Measurements from ENCODE around the gene ZBTB7B. TPM values are rescaled to one million over a fixed set of nuclear protein-coding genes. Genes with fewer than 3 reads are reported as not detected.

The ZBTB7B gene
- total RNA-seq, 2 donors from 2014 or later: 50.5 to 72.8 TPM

DNA sequence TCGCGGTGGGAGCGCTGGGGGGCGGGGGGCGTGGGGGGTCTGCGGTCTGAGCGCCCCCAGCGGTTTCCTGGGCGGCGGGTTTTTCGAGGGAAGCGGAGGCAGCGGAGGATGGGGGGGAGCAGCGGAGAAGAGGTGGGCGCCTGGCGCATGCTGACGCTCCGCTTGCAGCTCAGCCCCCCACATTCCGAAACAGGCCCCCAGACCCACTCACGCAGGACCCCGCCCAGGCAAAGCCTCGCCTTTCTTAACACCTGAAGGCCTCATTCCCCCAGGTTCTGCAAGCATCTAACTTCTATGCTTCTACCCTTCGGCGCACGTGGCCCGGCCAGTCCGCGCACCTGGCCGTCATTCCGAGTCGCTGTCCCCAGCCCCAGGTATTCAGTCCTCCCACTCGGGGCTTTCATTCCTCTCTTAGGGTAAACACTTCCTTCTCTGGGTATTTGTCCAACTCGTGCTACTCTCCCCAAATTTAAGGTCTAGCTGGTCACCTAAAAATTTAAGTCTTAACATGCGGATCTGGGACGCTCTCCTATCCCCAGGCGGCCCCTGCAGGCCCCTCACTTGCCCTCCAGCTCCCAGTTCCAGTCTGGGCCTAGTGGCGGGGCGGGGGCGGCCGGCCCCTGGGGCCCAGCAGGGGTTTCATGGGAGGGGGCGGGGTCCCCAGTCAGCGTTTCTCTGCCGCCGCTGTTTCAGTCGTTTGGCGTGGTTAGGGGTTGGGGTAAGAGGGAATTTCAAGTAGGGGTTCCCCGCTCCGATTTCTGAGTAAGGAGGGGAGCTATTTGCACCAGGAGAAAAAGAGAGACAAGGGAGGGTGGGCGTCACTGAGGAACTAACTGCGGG lies 2.8 kb upstream of the ZBTB7B start:
- peak; percentile 80 for DNase-seq (ENCODE audit: low spot score)
- intact Hi-C loops (cut with DNase I): no loop called here

- intact Hi-C loops (cut with DNase I): no loop called here
- peak; percentile 81 for DNase-seq (ENCODE audit: low spot score)
Observed at GRCh38 chr1:155000411-155000725, 2.2 kb upstream of the ZBTB7B start.

DNA sequence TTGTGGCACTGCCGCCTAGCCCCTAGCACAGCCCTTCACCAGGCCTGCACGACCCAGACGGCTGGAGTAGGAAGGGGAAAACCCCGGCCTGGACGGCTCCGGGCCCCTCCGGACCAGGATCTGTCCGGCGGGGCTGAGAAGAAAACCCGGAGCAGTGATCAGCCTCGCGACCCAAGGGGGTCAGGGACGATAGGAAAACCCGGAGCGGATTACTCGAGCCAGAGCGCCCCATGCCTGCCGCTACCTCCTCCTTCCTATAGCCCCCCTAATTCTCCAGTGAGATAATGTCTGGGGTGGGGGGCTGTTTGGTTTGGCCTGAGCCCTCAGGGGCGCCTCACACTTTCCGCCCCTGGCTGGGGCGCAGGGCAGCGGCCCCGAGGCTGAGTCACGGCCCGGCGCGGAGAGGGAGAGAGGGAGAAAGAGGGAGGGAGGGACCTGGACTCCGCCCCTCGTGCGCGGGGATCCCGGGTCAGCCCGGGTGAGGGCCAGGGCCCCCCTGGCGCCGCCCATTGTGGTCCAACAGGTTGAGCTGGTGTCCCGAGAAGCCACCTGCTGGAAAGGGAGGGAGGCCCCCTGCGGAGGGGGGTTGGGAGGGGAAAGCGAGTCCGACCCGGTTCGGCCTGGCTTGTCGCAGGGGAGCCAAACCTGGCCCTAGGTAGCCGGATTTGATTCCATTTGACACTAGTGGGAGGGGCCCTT lies 1.7 kb upstream of the ZBTB7B start:
- DNase-seq (ENCODE audit: low spot score): peak; percentile 95

GRCh38 chr1:155001425-155001674 lies 1.3 kb upstream of the ZBTB7B start:
- no peak for DNase-seq (ENCODE audit: low spot score)
- intact Hi-C loops (cut with DNase I): no loop called here

More for the DNA sequence above, 1.7 kb upstream of the ZBTB7B start:
- intact Hi-C loops (cut with DNase I): no loop called here

GRCh38 chr1:155001675-155002463 lies 733 bp upstream of the ZBTB7B start:
- intact Hi-C loops (cut with DNase I): loop anchor here (1.0 to 2.0 kb wide), 2 partner anchors 48 to 49 kb away; partner anchors contain the start of gene ADAM15 (in 1 of the 2)
- peak; percentile 100 for DNase-seq (ENCODE audit: low spot score)

- DNase-seq (ENCODE audit: low spot score): no peak
- intact Hi-C loops (cut with DNase I): loop anchor here in 1 of 2 donors (2.0 kb wide), 1 partner anchor 48 kb away; the partner anchor contains the start of gene ADAM15
Observed at GRCh38 chr1:155003227-155003765, 694 bp downstream of the ZBTB7B start.

- DNase-seq (ENCODE audit: low spot score): peak; percentile 90
- intact Hi-C loops (cut with DNase I): loop anchor here in 1 of 2 donors (2.0 kb wide), 1 partner anchor 47 kb away; the partner anchor contains the start of gene ADAM15
Observed at GRCh38 chr1:155003766-155004351, 1.3 kb downstream of the ZBTB7B start.

DNA sequence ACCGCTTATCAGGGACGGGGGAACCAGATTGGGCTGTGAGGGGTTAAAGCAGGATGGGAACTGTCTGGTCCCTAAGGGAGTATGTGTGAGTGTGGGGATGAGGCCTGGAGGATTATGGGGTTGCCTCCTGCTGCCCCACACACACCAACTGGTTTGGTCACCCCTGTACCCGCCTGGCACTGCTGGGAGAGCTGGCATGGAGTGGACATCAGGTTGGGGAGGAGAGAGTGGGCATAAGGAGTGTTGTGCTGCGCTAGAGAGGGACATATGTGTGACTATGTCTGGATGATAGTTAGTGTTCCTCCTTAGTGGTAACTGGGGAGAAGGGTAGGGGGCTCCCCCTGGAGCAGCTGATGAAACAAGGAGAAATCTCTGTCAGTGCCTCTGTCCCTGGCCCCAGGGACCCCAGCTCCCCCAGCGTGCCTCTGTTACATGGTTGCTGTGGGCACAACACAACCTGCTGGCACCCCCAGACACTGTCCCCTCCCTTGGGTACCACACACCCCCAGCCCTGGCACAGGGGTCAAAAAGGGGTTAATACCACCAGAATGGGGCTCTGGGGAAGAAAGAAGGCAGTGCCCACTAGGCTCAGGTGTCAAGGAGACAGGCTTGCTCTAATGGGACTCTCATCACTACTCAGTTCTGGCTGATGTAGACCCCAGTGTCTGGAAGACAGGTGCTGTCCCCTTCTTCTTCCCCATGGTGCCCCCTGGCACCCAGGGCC lies 1.9 kb downstream of the ZBTB7B start:
- intact Hi-C loops (cut with DNase I): loop anchor here in 1 of 2 donors (5.0 kb wide), 1 partner anchor 42 kb away; the partner anchor contains the start of gene PYGO2
- DNase-seq (ENCODE audit: low spot score): no peak

GRCh38 chr1:155005076-155006011 lies 2.7 kb downstream of the ZBTB7B start:
- intact Hi-C loops (cut with DNase I): loop anchor here in 1 of 2 donors (5.0 kb wide), 1 partner anchor 43 kb away; the partner anchor contains the start of gene PYGO2
- DNase-seq (ENCODE audit: low spot score): no peak

- no peak for DNase-seq (ENCODE audit: low spot score)
- intact Hi-C loops (cut with DNase I): loop anchor here in 1 of 2 donors (5.0 kb wide), 1 partner anchor 44 kb away; the partner anchor contains the start of gene PYGO2
Observed at GRCh38 chr1:155006601-155007101, 4.0 kb downstream of the ZBTB7B start.

- DNase-seq (ENCODE audit: low spot score): no peak
- intact Hi-C loops (cut with DNase I): loop anchor here in 1 of 2 donors (5.0 kb wide), 1 partner anchor 45 kb away; the partner anchor contains the start of gene PYGO2
Observed at GRCh38 chr1:155007251-155007828, 4.7 kb downstream of the ZBTB7B start.

DNA sequence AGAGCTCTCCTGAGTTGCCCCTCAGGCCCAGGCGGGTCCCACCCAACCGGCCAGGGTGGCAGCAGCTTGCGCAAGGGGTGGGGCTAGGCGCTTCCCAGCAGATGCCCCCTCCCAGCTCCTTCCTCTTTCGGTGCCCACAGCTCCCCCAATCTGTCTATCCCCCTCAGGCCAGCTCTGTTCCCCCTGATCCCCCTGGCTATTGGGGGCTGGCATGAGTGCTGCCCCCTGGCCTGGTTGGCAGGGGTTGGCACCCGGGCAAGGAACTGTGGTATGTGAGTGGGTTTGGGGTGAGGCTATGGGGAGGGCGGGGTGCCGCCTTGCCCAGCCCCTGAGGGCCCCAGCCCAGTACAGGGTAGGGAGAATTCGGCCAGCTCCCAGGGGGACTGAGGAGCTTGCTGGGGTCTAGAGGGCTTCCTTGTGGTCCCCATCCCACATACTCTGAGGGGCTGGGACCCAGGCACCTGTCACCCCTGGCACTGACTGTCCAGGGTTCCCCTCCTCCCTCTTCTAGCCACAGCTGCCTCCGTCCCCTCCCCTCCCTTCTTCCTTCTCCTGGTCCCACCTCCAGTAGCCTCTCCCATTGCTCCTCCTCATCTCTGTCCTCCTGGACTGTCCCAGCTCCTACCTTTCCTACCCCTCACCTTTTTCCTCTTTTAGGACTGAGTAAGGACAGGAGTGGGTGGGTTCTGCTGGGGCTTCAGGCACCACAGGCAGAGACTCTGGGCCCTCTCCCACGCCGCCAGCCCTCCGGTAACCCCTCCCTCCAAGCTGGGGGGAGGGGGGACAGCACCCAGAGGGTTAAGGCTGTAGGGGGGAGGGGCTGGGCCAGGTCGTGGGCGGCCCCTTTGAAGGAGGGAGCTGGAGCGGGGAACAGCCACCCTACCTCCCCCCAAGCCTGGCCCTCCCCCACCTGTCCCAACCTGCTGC lies 5.7 kb downstream of the ZBTB7B start:
- intact Hi-C loops (cut with DNase I): loop anchor here in 1 of 2 donors (5.0 kb wide), 1 partner anchor 46 kb away; the partner anchor contains the start of gene PYGO2
- DNase-seq (ENCODE audit: low spot score): no peak

- intact Hi-C loops (cut with DNase I): loop anchor here in 1 of 2 donors (5.0 kb wide), 1 partner anchor 47 kb away; the partner anchor contains the start of gene PYGO2
- DNase-seq (ENCODE audit: low spot score): no peak
Observed at GRCh38 chr1:155009221-155009711, 6.7 kb downstream of the ZBTB7B start.

- intact Hi-C loops (cut with DNase I): loop anchor here in 1 of 2 donors (5.0 kb wide), 1 partner anchor 47 kb away; the partner anchor contains the start of gene PYGO2
- no peak for DNase-seq (ENCODE audit: low spot score)
Observed at GRCh38 chr1:155009742-155010141, 7.1 kb downstream of the ZBTB7B start.

GRCh38 chr1:155010211-155010918 lies 7.8 kb downstream of the ZBTB7B start:
- DNase-seq (ENCODE audit: low spot score): no peak
- intact Hi-C loops (cut with DNase I): no loop called here

Measured in posterior vena cava (tissue), 2 donors.